Transverse colon (tissue), 1 donor: ENCODE data around the gene ITGA11.

ENCODE experiments used
- EP300 ChIP-seq: sonication (generic); formaldehyde crosslinking; IDR thresholded peaks from one replicate; pipeline ENCODE4 v1.6.1; 2017; ENCODE audit warnings: antibody characterized with exemption, low read depth
- POLR2A ChIP-seq: fragments of 450-650 bp; IDR thresholded peaks from one replicate; pipeline ENCODE4 v1.6.1; 2016; ENCODE audit warnings: antibody characterized with exemption, mild to moderate bottlenecking, moderate library complexity

- TF ChIP-seq POLR2A (no peak), EP300 (no peak)
Observed at GRCh38 chr15:68259883-68260282, 172.1 kb downstream of the ITGA11 start.
